Neuronal stem cell (in vitro differentiated cells): ENCODE data around the gene MEGF10.

Experiments
- DNase-seq: peaks from one replicate; pipeline ENCODE4 v3.0.0-alpha.2; 2013; ENCODE audit warnings: low spot score
- H2AFZ ChIP-seq: one replicate; pipeline ENCODE4 v1.6.1; 2013; ENCODE audit warnings: mild to moderate bottlenecking, low read length, inconsistent platforms
- H2AK5ac ChIP-seq: 2 replicates; pipeline ENCODE4 v1.6.1; 2013; ENCODE audit warnings: low read depth, mild to moderate bottlenecking, inconsistent platforms, low read length, moderate library complexity, mixed read lengths
- H2BK120ac ChIP-seq: 2 replicates; pipeline ENCODE4 v1.6.1; 2013; ENCODE audit warnings: low read depth, mild to moderate bottlenecking, inconsistent platforms, low read length, moderate library complexity, mixed read lengths
- H2BK12ac ChIP-seq: one replicate; pipeline ENCODE4 v1.6.1; 2013; ENCODE audit warnings: low read length, inconsistent platforms
- H2BK15ac ChIP-seq: 2 replicates; pipeline ENCODE4 v1.6.1; 2013; ENCODE audit warnings: mild to moderate bottlenecking, low read length, inconsistent platforms, mixed read lengths
- H2BK5ac ChIP-seq: one replicate; pipeline ENCODE4 v1.6.1; 2013; ENCODE audit warnings: inconsistent platforms, mild to moderate bottlenecking, low read length, moderate library complexity
- H3K14ac ChIP-seq: one replicate; pipeline ENCODE4 v1.6.1; 2013; ENCODE audit warnings: low read length, inconsistent platforms
- H3K18ac ChIP-seq: 2 replicates; pipeline ENCODE4 v1.6.1; 2013; ENCODE audit warnings: low read length, inconsistent platforms
- H3K23ac ChIP-seq: 2 replicates; pipeline ENCODE4 v1.6.1; 2013; ENCODE audit warnings: low read depth, mild to moderate bottlenecking, mixed read lengths, low read length, inconsistent platforms; ENCODE audit not compliant: poor library complexity
- H3K27ac ChIP-seq: replicated peaks from 3 replicates; pipeline ENCODE4 v1.5.1; 2013; ENCODE audit warnings: low read length, inconsistent platforms
- H3K27me3 ChIP-seq, 3 experiments: 2 replicates each; pipeline ENCODE4 v1.6.1; 2013; ENCODE audit warnings: low read length in 3 of 3, mild to moderate bottlenecking in 2 of 3, inconsistent platforms in 1 of 3, low read depth in 1 of 3, mixed read lengths in 1 of 3, moderate library complexity in 1 of 3; ENCODE audit not compliant: control insufficient read depth in 3 of 3, insufficient read depth in 3 of 3
- H3K36me3 ChIP-seq, 2 donors: replicated peaks in 1 of 2; 2 replicates each; pipeline ENCODE4 v1.6.1; 2013; ENCODE audit warnings: low read length in 2 of 2; ENCODE audit not compliant: control insufficient read depth in 2 of 2, insufficient read depth in 2 of 2
- H3K4ac ChIP-seq: 2 replicates; pipeline ENCODE4 v1.6.1; 2013; ENCODE audit warnings: inconsistent platforms, mild to moderate bottlenecking, low read length, moderate library complexity
- H3K4me1 ChIP-seq, 2 donors: 1 replicate in 1 of 2; 2 replicates in 1 of 2; pipeline ENCODE4 v1.6.1; 2013; ENCODE audit warnings: low read length in 2 of 2, low read depth in 1 of 2; ENCODE audit not compliant: control insufficient read depth in 2 of 2, insufficient read depth in 1 of 2
- H3K4me2 ChIP-seq: one replicate; pipeline ENCODE4 v1.6.1; 2013; ENCODE audit warnings: mild to moderate bottlenecking, low read length, inconsistent platforms; ENCODE audit not compliant: insufficient read depth, poor library complexity, severe bottlenecking
- H3K4me3 ChIP-seq, 2 donors: 2 replicates each; pipeline ENCODE4 v1.5.1; 2013; ENCODE audit warnings: low read length in 2 of 2, mild to moderate bottlenecking in 2 of 2, inconsistent platforms in 1 of 2, moderate library complexity in 1 of 2
- H3K79me1 ChIP-seq: one replicate; pipeline ENCODE4 v1.6.1; 2013; ENCODE audit warnings: low read depth, mild to moderate bottlenecking, inconsistent platforms, low read length, moderate library complexity
- H3K9ac ChIP-seq: one replicate; pipeline ENCODE4 v1.6.1; 2013; ENCODE audit warnings: mild to moderate bottlenecking, low read depth, low read length, inconsistent platforms; ENCODE audit not compliant: poor library complexity
- H3K9me3 ChIP-seq, 2 donors: replicated peaks in 1 of 2; 2 replicates each; pipeline versions ENCODE3 to v1.6.1; 2013; ENCODE audit warnings: low read length in 2 of 2, mild to moderate bottlenecking in 2 of 2, inconsistent platforms in 1 of 2, low read depth in 1 of 2, mixed read lengths in 1 of 2, moderate library complexity in 1 of 2; ENCODE audit not compliant: control insufficient read depth in 2 of 2, insufficient read depth in 1 of 2
- H4K8ac ChIP-seq: one replicate; pipeline ENCODE4 v1.6.1; 2013; ENCODE audit warnings: low read depth, mild to moderate bottlenecking, inconsistent platforms, low read length, moderate library complexity
- H4K91ac ChIP-seq: one replicate; pipeline ENCODE4 v1.6.1; 2013; ENCODE audit warnings: low read length, low read depth, mild to moderate bottlenecking, inconsistent platforms; ENCODE audit not compliant: poor library complexity
- WGBS, 2 donors: extraction: QIAGEN DNeasy Blood & Tissue Kit; methylation state at CpG; one replicate each; pipeline ENCODE4 v1.1.7; 2013; ENCODE audit warnings: missing lambda C conversion rate in 2 of 2, mixed read lengths in 1 of 2; ENCODE audit not compliant: insufficient read length in 2 of 2, insufficient replicate concordance in 1 of 2; ENCODE audit errors: extremely low coverage in 2 of 2; 5-methylcytosine and 5-hydroxymethylcytosine counted together

The MEGF10 gene

DNA sequence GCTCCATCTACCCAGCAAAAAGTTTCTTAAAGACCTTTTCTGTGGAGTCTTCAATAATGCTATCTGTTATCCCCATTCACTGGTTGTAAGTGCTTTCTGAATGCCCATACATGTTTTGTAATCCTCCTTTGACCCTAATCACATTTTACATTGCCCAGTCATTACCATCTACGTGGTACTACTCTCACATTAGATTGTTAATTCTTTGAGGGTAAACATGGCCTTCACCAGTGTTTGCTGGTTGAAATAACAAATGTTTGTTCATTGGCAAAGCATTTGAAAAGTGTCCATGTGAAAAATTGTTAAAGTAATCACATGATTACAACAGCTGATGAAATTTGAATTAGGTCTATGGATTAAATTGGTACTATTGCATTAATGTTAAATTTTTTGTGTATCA is 31.8 kb downstream of the MEGF10 start:
- H3K79me1 ChIP-seq = no peaks in the 10 kb centered on the region
- no peak overlapping the region for H3K4me3 ChIP-seq
- DNase-seq = no peak
- no peak overlapping the region for H2AFZ ChIP-seq
- H2BK15ac ChIP-seq = no peak overlapping the region
- H3K4me2 ChIP-seq = no peak overlapping the region
- no peak overlapping the region for H3K14ac ChIP-seq
- H2BK5ac ChIP-seq = no peak overlapping the region
- no peak overlapping the region for H3K9ac ChIP-seq
- no peak overlapping the region for H2BK120ac ChIP-seq
- no peak overlapping the region for H3K18ac ChIP-seq
- no peak overlapping the region for H4K91ac ChIP-seq
- H3K27ac ChIP-seq = no peak overlapping the region
- no peak overlapping the region for H2BK12ac ChIP-seq
- no peak overlapping the region for H3K4ac ChIP-seq
- H3K23ac ChIP-seq = no peak overlapping the region
- no CpG with 5 or more reads among the region's 1 CpG for WGBS, 2 donors
- H4K8ac ChIP-seq = no peak overlapping the region
- no peaks in the 10 kb centered on the region for H3K27me3 ChIP-seq
- no peaks in the 10 kb centered on the region for H3K9me3 ChIP-seq
- H3K36me3 ChIP-seq = no peaks in the 10 kb centered on the region
- H2AK5ac ChIP-seq = no peak overlapping the region
- peaks cover 1 to 12% of the 10 kb centered on the region in 2 donors for H3K4me1 ChIP-seq

DNA sequence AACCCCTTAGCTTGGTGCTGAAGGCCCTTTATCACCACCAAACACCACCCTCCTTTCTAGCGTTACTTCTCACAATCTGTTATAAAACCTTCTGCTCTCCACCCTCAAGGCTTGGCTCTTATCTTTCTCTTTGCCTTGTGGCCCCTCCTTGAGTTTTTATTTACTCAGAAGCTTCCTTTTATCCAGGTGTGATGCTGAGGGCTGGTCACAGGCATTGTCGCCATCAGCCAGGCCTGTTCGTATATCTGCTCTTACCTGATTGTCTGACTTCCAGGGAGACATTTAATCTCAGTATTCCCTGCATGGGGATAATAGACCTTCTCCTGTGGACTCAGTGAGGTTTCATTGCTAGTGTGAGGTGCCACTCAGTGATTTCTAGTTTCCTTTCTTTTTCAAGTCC is 34.2 kb downstream of the MEGF10 start:
- no CpG with 5 or more reads among the region's 3 CpGs for WGBS, 2 donors
- Histone ChIP-seq H3K4me2 (no peak overlapping the region), H3K36me3 (no peaks in the 10 kb centered on the region), H2AFZ (no peak overlapping the region), H2BK5ac (no peak overlapping the region), H3K9ac (no peak overlapping the region), H3K4ac (no peak overlapping the region), H3K4me3 (no peak overlapping the region), H3K79me1 (no peaks in the 10 kb centered on the region), H4K91ac (no peak overlapping the region), H3K14ac (no peak overlapping the region), H3K27me3 (no peaks in the 10 kb centered on the region), H4K8ac (no peak overlapping the region), H3K4me1 (peaks cover 1 to 12% of the 10 kb centered on the region in 2 donors), H3K27ac (no peak overlapping the region), H2AK5ac (no peak overlapping the region), H3K9me3 (no peaks in the 10 kb centered on the region), H2BK120ac (no peak overlapping the region), H3K18ac (no peak overlapping the region), H2BK15ac (no peak overlapping the region), H2BK12ac (no peak overlapping the region), H3K23ac (no peak overlapping the region)
- no peak for DNase-seq

DNA sequence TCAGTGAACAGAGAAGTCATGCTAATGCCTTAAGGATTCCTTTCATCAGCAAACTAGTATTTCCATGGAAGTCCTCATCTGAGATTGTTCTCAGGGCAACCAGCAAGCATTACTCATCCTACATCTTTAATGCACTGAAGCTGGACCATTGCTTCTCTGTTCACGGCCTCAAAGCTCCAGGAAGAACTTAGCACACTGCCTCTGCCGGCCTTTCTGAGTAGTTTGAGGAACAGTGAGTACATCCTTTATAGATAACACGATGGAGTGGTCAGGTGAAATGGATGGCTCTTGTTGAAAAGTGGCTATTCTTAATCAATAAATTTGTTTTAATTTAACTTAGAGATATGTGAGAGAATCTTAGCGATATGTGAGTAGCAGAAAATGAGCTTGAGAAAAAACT is 35.8 kb downstream of the MEGF10 start:
- Histone ChIP-seq H3K79me1 (no peaks in the 10 kb centered on the region), H3K14ac (no peak overlapping the region), H2BK5ac (no peak overlapping the region), H3K9ac (no peak overlapping the region), H2BK12ac (no peak overlapping the region), H3K18ac (no peak overlapping the region), H4K91ac (no peak overlapping the region), H3K27me3 (no peaks in the 10 kb centered on the region), H3K27ac (no peak overlapping the region), H3K4me1 (peaks cover 0 to 2% of the 10 kb centered on the region in 2 donors), H3K9me3 (no peaks in the 10 kb centered on the region), H3K4me3 (no peak overlapping the region), H4K8ac (no peak overlapping the region), H3K36me3 (no peaks in the 10 kb centered on the region), H3K23ac (no peak overlapping the region), H2AK5ac (no peak overlapping the region), H2BK15ac (no peak overlapping the region), H3K4me2 (no peak overlapping the region), H3K4ac (no peak overlapping the region), H2BK120ac (no peak overlapping the region), H2AFZ (no peak overlapping the region)
- WGBS, 2 donors = no CpG with 5 or more reads among the region's 4 CpGs
- no peak for DNase-seq

DNA sequence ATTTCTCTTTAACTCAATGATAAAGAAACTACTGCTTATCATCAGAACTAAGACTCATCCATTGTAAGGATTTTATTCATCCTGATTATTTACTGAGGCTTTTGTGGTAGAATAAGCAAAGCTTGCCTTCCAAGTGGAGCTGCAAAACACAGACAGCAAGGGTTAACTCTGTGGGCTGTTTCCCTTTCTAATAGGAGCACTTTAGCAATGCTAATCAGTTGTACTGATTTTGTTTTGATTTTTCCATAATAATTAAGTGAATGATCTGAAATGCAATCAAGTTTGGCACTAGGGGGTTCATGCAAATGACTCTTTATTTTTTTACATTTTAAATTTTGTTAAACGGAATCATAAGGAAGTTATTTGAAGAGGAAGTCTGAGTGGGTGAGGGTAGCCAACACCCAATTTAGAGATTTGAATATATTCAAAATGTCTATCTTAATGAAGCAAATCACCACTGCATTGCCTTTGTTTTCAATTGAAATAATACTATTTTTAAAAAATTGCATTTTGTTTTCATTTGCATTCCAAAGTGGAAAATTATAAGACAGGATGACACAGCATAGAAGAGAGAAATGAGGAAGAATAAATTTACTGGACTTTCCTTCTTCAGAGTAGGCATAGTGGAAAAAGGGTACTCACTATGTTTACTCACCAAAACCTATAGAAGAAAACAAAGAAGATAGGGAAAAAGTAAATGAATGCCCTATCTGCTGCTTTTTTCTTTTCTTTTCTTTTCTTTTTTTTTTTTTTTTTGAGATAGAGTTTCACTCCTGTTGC is 36.6 kb downstream of the MEGF10 start:
- no peaks in the 10 kb centered on the region for H3K36me3 ChIP-seq
- H2BK5ac ChIP-seq = no peak overlapping the region
- H3K9me3 ChIP-seq = no peaks in the 10 kb centered on the region
- H3K4me1 ChIP-seq = peaks cover 0 to 2% of the 10 kb centered on the region in 2 donors
- H3K18ac ChIP-seq = no peak overlapping the region
- H2AK5ac ChIP-seq = no peak overlapping the region
- H3K4ac ChIP-seq = no peak overlapping the region
- H2BK12ac ChIP-seq = no peak overlapping the region
- no peak overlapping the region for H2AFZ ChIP-seq
- H2BK15ac ChIP-seq = no peak overlapping the region
- no CpG with 5 or more reads among the region's 1 CpG for WGBS, 2 donors
- no peak overlapping the region for H3K27ac ChIP-seq
- no peak overlapping the region for H3K4me2 ChIP-seq
- no peaks in the 10 kb centered on the region for H3K79me1 ChIP-seq
- no peak overlapping the region for H2BK120ac ChIP-seq
- no peak overlapping the region for H3K14ac ChIP-seq
- H4K8ac ChIP-seq = no peak overlapping the region
- no peak for DNase-seq
- no peak overlapping the region for H3K4me3 ChIP-seq
- no peak overlapping the region for H3K23ac ChIP-seq
- no peak overlapping the region for H4K91ac ChIP-seq
- no peak overlapping the region for H3K9ac ChIP-seq
- H3K27me3 ChIP-seq = no peaks in the 10 kb centered on the region
